Spleen (tissue), 11 donors: ENCODE results near the gene CHD1L. TPM values are rescaled to one million over a fixed set of nuclear protein-coding genes. Genes with fewer than 3 reads are reported as not detected.

Source experiments
- DNase-seq: peaks from one replicate; pipeline ENCODE4 v3.0.0-alpha.2; 2020
- H3K27ac ChIP-seq, 8 donors: fragments of 200-600 bp; sonication (generic) in 7 of 8; 1 replicate in 4 of 8; 2 replicates in 4 of 8; pipeline versions ENCODE4 v1.5.0 to v1.8.0; 2016 to 2021; ENCODE audit warnings: inconsistent platforms in 4 of 8, mild to moderate bottlenecking in 4 of 8, moderate library complexity in 1 of 8
- H3K27me3 ChIP-seq, 7 donors: fragments of 200-600 bp; sonication (generic) in 6 of 7; replicated peaks in 1 of 7; 1 replicate in 4 of 7; 2 replicates in 3 of 7; pipeline versions ENCODE4 v1.5.0 to v1.8.0; 2016 to 2021; ENCODE audit warnings: inconsistent platforms in 3 of 7, mild to moderate bottlenecking in 1 of 7
- H3K36me3 ChIP-seq, 6 donors: fragments of 200-600 bp; sonication (generic) in 5 of 6; 1 replicate in 4 of 6; 2 replicates in 2 of 6; pipeline versions ENCODE4 v1.5.0 to v1.8.0; 2016 to 2021; ENCODE audit warnings: inconsistent platforms in 2 of 6
- H3K4me1 ChIP-seq, 6 donors: fragments of 200-600 bp; sonication (generic) in 5 of 6; 1 replicate in 3 of 6; 2 replicates in 3 of 6; pipeline versions ENCODE4 v1.5.0 to v1.8.0; 2016 to 2021; ENCODE audit warnings: inconsistent platforms in 3 of 6
- H3K4me3 ChIP-seq, 8 donors: fragments of 200-600 bp; sonication (generic) in 7 of 8; 1 replicate in 4 of 8; 2 replicates in 4 of 8; pipeline versions ENCODE4 v1.5.0 to v1.8.0; 2016 to 2021; ENCODE audit warnings: inconsistent platforms in 4 of 8, mild to moderate bottlenecking in 4 of 8, moderate library complexity in 2 of 8
- H3K9me3 ChIP-seq, 8 donors: fragments of 200-600 bp; sonication (generic) in 7 of 8; 1 replicate in 4 of 8; 2 replicates in 4 of 8; pipeline versions ENCODE4 v1.5.0 to v1.8.0; 2016 to 2021; ENCODE audit warnings: inconsistent platforms in 4 of 8
- POLR2A ChIP-seq, 3 donors: fragments of 450-650 bp; IDR thresholded peaks; one replicate each; pipeline ENCODE4 v1.5.1; 2017; ENCODE audit warnings: antibody characterized with exemption in 3 of 3, mild to moderate bottlenecking in 1 of 3
- POLR2AphosphoS5 ChIP-seq, 3 donors: sonication (generic); formaldehyde crosslinking; IDR thresholded peaks; one replicate each; pipeline ENCODE4 v1.5.1; 2017; ENCODE audit warnings: antibody characterized with exemption in 3 of 3
- WGBS, 5 donors: extraction: QIAGEN DNeasy Blood & Tissue Kit in 3 of 5; methylation state at CpG; one replicate each; pipeline versions ENCODE4 v1.1.5 to v1.1.7; 2013 to 2018; 5-methylcytosine and 5-hydroxymethylcytosine counted together
- intact Hi-C: fragments of 100-400 bp; cut with DNase I; formaldehyde crosslinking; loops from one replicate; pipeline ENCODE4 v1.15.0; 2023; ENCODE audit warnings: low total_unique reads
- polyA plus RNA-seq, 3 donors: library from polyadenylated mRNA; stranded (reverse); fragments of 200-250 nt; gene quantifications; one replicate each; pipeline ENCODE4 v1.2.1, GENCODE V29; 2013
- total RNA-seq, 7 donors: library from RNA; depleted of rRNA in 3 of 7; stranded (reverse); fragments of >200 nt in 3 of 7; fragmentation: NEBNext Ultra II Directional in 4 of 7; extraction: Animal tissue kit (Norgen Biotek cat#: 25700) in 4 of 7; gene quantifications; one replicate each; pipeline versions ENCODE4 v1.1.0 to v1.2.1, GENCODE V29; 2016 to 2021
- TF ChIP-seq, protein P1 (sequence below), 11 experiments: fragments of 200-600 bp in 7 of 11; fragments of 450-650 bp in 4 of 11; sonication (generic) in 4 of 11; IDR thresholded peaks in 8 of 11; conservative IDR thresholded peaks in 3 of 11; 1 replicate in 7 of 11; 2 replicates in 4 of 11; pipeline versions ENCODE4 v1.4.0 to v1.8.0; 2016 to 2021; ENCODE audit warnings: antibody characterized with exemption in 11 of 11, inconsistent platforms in 4 of 11, mild to moderate bottlenecking in 1 of 11
- donor health status: healthy with polysubstance abuse.
- donor health status: DM: no; HTN: no; CAD: no; lungs with moderate emphysema.
- donor health status: DM: no; HTN: no; CAD: no.
- donor health status: Bipolar disorder and iron deficiency.
- donor health status: healthy.
- donor health status: DM: no; HTN: no; CAD: no.
- donor health status: DM: yes; HTN: yes; CAD: no.

CHD1L gene
- total and polyA plus RNA-seq, 10 donors = 25.8 to 52.6 (median 38.9) TPM

DNA sequence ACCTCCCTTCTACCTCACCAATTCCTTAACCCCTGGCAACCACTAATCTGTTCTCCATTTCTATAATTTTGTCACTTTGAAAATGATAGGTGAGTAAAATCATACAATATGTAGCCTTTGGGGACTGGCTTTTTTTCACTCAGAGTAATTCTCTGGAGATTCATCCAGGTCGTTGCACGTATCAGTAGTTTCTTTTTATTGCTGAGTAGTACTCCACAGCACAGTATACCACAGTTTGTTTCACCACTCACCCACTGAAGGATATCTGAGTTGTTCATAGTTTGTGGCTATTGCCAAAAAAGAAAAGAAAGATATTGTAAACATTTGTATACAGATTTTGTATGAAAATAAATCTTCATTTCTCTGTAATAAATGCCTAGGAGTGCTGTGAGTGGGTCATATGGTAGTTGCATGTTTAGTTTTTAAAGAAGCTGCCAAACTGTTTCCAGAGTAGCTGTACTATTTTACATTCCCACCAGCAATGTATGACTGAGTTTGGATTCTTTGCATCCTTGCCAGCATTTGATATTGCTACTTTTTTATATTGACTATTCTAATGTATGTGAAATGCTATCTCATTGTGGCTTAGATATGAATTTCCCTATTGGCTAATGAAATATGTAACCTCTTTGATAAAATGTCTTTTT is 3.7 kb downstream of the CHD1L start:
- Histone ChIP-seq H3K27ac (peak overlapping the region in 2 of 8 donors; percentile 11 to 20), H3K4me3 (no peak overlapping the region), H3K4me1 (peaks cover 15 to 81% (median 56%) of the 10 kb centered on the region in 6 donors), H3K9me3 (no peaks in the 10 kb centered on the region), H3K36me3 (no peaks in the 10 kb centered on the region), H3K27me3 (no peaks in the 10 kb centered on the region)
- no peak for DNase-seq
- TF ChIP-seq, protein P1, sequence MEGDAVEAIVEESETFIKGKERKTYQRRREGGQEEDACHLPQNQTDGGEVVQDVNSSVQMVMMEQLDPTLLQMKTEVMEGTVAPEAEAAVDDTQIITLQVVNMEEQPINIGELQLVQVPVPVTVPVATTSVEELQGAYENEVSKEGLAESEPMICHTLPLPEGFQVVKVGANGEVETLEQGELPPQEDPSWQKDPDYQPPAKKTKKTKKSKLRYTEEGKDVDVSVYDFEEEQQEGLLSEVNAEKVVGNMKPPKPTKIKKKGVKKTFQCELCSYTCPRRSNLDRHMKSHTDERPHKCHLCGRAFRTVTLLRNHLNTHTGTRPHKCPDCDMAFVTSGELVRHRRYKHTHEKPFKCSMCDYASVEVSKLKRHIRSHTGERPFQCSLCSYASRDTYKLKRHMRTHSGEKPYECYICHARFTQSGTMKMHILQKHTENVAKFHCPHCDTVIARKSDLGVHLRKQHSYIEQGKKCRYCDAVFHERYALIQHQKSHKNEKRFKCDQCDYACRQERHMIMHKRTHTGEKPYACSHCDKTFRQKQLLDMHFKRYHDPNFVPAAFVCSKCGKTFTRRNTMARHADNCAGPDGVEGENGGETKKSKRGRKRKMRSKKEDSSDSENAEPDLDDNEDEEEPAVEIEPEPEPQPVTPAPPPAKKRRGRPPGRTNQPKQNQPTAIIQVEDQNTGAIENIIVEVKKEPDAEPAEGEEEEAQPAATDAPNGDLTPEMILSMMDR (IDR thresholded peaks at IDR 0.05 in 8 of 11, conservative IDR thresholded peaks at IDR 0.05 in 3 of 11) = no peak
- no peak for TF ChIP-seq POLR2AphosphoS5 (IDR thresholded peaks at IDR 0.05)
- no peak for TF ChIP-seq POLR2A (IDR thresholded peaks at IDR 0.05)
- intact Hi-C loops = no loop called here
- WGBS, 5 donors = 58 to 86% (median 81%) methylated on average over 2 of the region's 2 CpGs

DNA sequence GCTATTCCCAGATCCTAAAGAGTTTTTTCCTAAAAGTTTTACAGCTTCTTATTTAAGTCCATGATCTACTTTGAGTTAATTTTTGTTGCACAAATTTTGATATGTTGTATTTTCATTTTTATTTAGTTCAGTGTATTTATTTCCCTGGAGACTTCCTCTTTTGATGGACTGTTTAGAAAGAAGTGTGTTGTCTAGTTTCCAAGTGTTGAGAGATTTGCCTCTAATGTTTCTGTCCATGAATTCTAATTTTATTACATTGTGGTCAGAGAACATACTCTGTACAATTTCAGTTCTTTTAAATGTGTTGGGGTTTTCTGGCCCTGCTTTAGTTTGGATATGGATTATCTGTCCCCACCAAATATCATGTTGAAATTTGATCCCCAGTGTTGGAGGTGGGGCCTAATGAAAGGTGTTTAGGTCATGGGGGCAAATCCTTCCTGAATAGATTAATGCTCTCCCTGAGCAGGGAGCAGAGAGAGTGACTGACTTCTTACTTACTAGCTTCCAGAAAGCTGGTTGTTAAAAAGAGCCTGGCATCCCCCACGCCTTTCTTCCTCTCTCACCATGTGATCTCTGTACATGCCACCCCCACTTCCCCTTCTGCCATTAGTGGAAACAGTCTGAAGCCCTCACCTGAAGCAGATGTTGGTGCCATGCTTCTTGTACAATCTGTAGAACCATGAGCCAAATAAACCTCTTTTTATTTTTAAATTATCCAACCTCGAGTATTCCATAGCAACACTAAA is 4.6 kb downstream of the CHD1L start:
- intact Hi-C loops = no loop called here
- TF ChIP-seq POLR2AphosphoS5 (IDR thresholded peaks at IDR 0.05) (no peak), POLR2A (IDR thresholded peaks at IDR 0.05) (no peak)
- TF ChIP-seq, protein P1 (IDR thresholded peaks at IDR 0.05 in 8 of 11, conservative IDR thresholded peaks at IDR 0.05 in 3 of 11) = no peak

DNA sequence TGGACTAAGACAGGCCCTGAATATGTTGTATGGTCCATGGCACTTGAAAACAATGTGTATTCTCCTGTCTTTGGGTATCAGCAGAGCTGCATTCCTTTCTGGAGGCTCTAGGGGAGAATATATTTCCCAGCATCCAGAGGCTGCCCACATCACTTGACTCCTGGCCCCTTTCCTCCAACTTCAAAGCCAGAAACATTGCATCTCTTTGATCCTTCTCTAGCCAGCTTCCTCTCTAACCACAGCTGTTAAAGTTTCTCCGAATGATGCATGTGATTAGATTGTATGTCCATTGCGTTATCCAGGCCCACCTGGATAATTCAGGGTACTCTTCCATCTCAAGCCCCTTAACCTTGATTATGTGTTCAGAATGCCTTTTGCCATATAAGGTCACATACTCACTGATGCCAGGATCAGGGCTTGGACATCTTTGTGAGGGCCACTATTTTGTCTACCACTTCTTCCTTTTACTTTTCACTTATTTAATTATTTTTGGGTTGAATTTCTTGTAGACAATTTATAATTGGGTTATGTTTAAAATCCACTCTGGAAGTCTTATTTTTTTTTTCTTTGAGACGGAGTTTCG is 5.3 kb downstream of the CHD1L start:
- Histone ChIP-seq H3K36me3 (peaks cover 0 to 7% (median 2%) of the 10 kb centered on the region in 6 donors), H3K4me1 (peaks cover 15 to 71% (median 48%) of the 10 kb centered on the region in 6 donors), H3K27ac (peak overlapping the region in 5 of 8 donors; percentile 4 to 61 (median 42)), H3K27me3 (no peaks in the 10 kb centered on the region), H3K9me3 (no peaks in the 10 kb centered on the region), H3K4me3 (no peak overlapping the region)
- DNase-seq = no peak
- intact Hi-C loops = no loop called here
- WGBS, 5 donors = 81 to 89% (median 85%) methylated on average over 4 of the region's 4 CpGs
- no peak for TF ChIP-seq POLR2A (IDR thresholded peaks at IDR 0.05)

More for the DNA sequence above, 4.6 kb downstream of the CHD1L start:
- no peak for DNase-seq
- Histone ChIP-seq H3K4me1 (peaks cover 15 to 74% (median 51%) of the 10 kb centered on the region in 6 donors), H3K36me3 (peaks cover 0 to under 1% (median 0%) of the 10 kb centered on the region in 6 donors), H3K9me3 (no peaks in the 10 kb centered on the region), H3K27ac (peak overlapping the region in 4 of 8 donors; percentile 11 to 61 (median 45)), H3K27me3 (no peaks in the 10 kb centered on the region), H3K4me3 (no peak overlapping the region)
- 44 to 61% (median 55%) methylated on average over 2 of the region's 2 CpGs for WGBS, 5 donors

DNA sequence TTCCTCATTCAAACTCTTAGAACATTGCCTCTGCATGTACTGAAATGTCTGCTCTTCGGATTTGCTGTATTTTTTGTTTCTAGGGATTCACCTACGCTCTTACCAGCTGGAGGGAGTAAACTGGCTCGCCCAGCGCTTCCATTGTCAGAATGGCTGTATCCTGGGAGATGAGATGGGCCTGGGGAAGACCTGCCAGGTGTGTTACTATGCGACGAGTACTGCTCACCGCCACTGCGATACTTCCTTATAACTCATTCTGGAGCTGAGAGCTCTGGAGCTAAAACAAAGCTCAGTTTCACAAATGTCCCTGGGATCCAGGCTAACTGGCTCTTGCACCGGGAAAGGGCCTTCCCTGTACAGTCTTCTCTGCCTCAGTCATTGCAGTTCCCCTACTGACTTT is 10.1 kb downstream of the CHD1L start:
- 90 to 97% (median 97%) methylated on average over 9 of the region's 9 CpGs for WGBS, 5 donors
- TF ChIP-seq, protein P1 (IDR thresholded peaks at IDR 0.05 in 8 of 11, conservative IDR thresholded peaks at IDR 0.05 in 3 of 11) = no peak
- TF ChIP-seq POLR2A (IDR thresholded peaks at IDR 0.05) (no peak), POLR2AphosphoS5 (IDR thresholded peaks at IDR 0.05) (no peak)
- intact Hi-C loops = no loop called here
- no peak overlapping the region for H3K4me3 ChIP-seq
- H3K36me3 ChIP-seq = peaks cover 0 to 53% (median 24%) of the 10 kb centered on the region in 6 donors
- no peak overlapping the region for H3K27ac ChIP-seq
- no peak for DNase-seq
- H3K27me3 ChIP-seq = no peaks in the 10 kb centered on the region
- no peaks in the 10 kb centered on the region for H3K9me3 ChIP-seq
- peaks cover under 1 to 26% (median 12%) of the 10 kb centered on the region in 6 donors for H3K4me1 ChIP-seq
